ENCODE data around the gene HIC2. TPM values are rescaled to one million over a fixed set of nuclear protein-coding genes. Genes with fewer than 3 reads are reported as not detected.
"Not testable (repeated sequence)": the region's sequence is repeated elsewhere in the genome, so short reads cannot be mapped to it uniquely, and the experiment has no call there.

Gene HIC2
- total and polyA plus RNA-seq, 7 donors: 0.94 to 3.2 (median 2.2) TPM

GRCh38 chr22:21407139-21407538 lies 10.0 kb upstream of the HIC2 start:
- H3K27me3 ChIP-seq (ENCODE audit: insufficient read depth in 3 of 3, low read length in 2 of 3); H3K4me3 ChIP-seq; H3K4me1 ChIP-seq; ATAC-seq; H3K27ac ChIP-seq; H3K9me3 ChIP-seq; intact Hi-C loops (cut with DNase I); H3K36me3 ChIP-seq (ENCODE audit: insufficient read depth in 1 of 2, low read depth in 1 of 2): not testable (repeated sequence)
- DNase-seq: peak in 1 of 2 donors; percentile 13
- WGBS, 3 donors: no CpG with 5 or more reads among the region's 1 CpG

- intact Hi-C loops (cut with DNase I); H3K27ac ChIP-seq; H3K4me1 ChIP-seq; ATAC-seq; H3K27me3 ChIP-seq (ENCODE audit: insufficient read depth in 3 of 3, low read length in 2 of 3); H3K9me3 ChIP-seq; H3K36me3 ChIP-seq (ENCODE audit: insufficient read depth in 1 of 2, low read depth in 1 of 2); H3K4me3 ChIP-seq; DNase-seq: not testable (repeated sequence)
- WGBS, 3 donors: 83% methylated on average over 1 of the region's 4 CpGs; no CpG with 5 or more reads in 2 of the 3 donors
These were observed 9.4 kb upstream of the HIC2 start for GRCh38 chr22:21407792-21408191.

DNA sequence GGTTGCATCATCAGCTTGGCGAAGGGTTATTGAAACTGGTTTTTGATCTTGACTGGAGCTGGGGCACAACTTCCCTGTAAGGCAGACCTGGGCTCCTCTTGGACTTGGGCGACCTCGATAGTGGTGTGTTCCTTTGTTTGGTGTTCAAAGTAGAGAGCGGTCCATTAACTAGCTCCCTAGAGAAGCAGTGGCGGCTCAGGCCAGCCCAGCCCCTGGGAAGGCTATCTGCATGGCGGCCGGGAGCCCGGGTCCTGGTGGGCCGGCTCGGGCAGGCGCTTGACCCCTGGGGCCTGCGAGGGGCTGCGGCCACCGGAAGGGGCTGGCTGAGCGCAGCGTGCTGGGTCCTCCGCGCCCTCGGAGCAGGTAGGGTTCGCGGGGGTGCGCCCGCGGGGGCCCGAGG lies 796 bp upstream of the HIC2 start:
- H3K27me3 ChIP-seq (ENCODE audit: insufficient read depth in 3 of 3, low read length in 2 of 3); H3K27ac ChIP-seq; H3K36me3 ChIP-seq (ENCODE audit: insufficient read depth in 1 of 2, low read depth in 1 of 2); H3K4me1 ChIP-seq; H3K4me3 ChIP-seq; intact Hi-C loops (cut with DNase I); H3K9me3 ChIP-seq: not testable (repeated sequence)
- DNase-seq (peak in 1 of 2 donors; percentile 8), ATAC-seq (peak; percentile 3 to 32 (median 16))
- 21 to 30% (median 23%) methylated on average over 4 to 7 of the region's 25 CpGs for whole genome bisulfite sequencing, 3 donors

- WGBS, 3 donors: 0 to 1% (median 1%) methylated on average over 5 to 18 of the region's 33 CpGs
- H3K4me3 ChIP-seq: peak overlapping the region; percentile 61
- DNase-seq: peak in 1 of 2 donors; percentile 29
- peak in 1 of 4 donors; percentile 22 for ATAC-seq
- H3K27ac ChIP-seq; H3K36me3 ChIP-seq (ENCODE audit: insufficient read depth in 1 of 2, low read depth in 1 of 2); H3K27me3 ChIP-seq (ENCODE audit: insufficient read depth in 3 of 3, low read length in 2 of 3); H3K4me1 ChIP-seq; intact Hi-C loops (cut with DNase I); H3K9me3 ChIP-seq: not testable (repeated sequence)
These were observed 682 bp downstream of the HIC2 start for GRCh38 chr22:21417853-21418252.

- intact Hi-C loops (cut with DNase I); H3K4me1 ChIP-seq; H3K36me3 ChIP-seq (ENCODE audit: insufficient read depth in 1 of 2, low read depth in 1 of 2); H3K4me3 ChIP-seq; H3K27me3 ChIP-seq (ENCODE audit: insufficient read depth in 3 of 3, low read length in 2 of 3); H3K9me3 ChIP-seq; H3K27ac ChIP-seq; ATAC-seq: not testable (repeated sequence)
- DNase-seq: peak in 1 of 2 donors; percentile 33
- 63 to 73% (median 65%) methylated on average over 5 of the region's 15 CpGs for WGBS, 3 donors
These were observed 1.9 kb downstream of the HIC2 start for GRCh38 chr22:21418974-21419638.

DNA sequence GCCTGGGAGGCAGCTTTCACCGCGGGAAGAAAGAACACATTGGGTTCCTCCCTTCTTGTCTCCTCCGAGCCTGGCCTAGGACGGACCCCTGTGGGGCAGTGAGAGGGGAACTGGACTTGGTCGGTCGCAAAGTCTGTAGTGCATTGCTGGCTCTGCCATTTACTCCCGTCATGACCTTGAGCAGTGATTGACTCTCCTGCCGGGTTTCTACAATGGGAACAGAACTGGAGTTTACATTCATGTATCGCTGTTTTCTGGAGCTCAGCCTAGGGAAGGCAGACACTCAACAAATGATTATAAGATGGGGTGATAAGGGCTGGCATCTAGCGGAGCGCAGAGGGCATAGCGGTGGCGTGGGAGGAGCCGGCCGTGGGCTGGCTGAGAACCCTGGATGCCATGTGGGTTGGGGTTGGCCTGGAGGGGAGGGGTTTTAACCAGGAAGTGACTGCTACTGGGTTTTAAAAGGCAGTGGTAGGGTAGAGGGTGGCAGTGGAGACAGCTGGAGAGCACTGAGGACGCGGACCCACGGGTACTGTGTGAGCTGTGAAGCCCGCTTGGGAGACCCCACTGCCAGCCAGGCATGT lies 3.1 kb downstream of the HIC2 start:
- H3K4me1 ChIP-seq; H3K36me3 ChIP-seq (ENCODE audit: insufficient read depth in 1 of 2, low read depth in 1 of 2); H3K27me3 ChIP-seq (ENCODE audit: insufficient read depth in 3 of 3, low read length in 2 of 3); H3K9me3 ChIP-seq; DNase-seq; ATAC-seq; H3K27ac ChIP-seq; H3K4me3 ChIP-seq; intact Hi-C loops (cut with DNase I): not testable (repeated sequence)
- 38 to 62% (median 57%) methylated on average over 3 to 5 of the region's 19 CpGs for WGBS, 3 donors

DNA sequence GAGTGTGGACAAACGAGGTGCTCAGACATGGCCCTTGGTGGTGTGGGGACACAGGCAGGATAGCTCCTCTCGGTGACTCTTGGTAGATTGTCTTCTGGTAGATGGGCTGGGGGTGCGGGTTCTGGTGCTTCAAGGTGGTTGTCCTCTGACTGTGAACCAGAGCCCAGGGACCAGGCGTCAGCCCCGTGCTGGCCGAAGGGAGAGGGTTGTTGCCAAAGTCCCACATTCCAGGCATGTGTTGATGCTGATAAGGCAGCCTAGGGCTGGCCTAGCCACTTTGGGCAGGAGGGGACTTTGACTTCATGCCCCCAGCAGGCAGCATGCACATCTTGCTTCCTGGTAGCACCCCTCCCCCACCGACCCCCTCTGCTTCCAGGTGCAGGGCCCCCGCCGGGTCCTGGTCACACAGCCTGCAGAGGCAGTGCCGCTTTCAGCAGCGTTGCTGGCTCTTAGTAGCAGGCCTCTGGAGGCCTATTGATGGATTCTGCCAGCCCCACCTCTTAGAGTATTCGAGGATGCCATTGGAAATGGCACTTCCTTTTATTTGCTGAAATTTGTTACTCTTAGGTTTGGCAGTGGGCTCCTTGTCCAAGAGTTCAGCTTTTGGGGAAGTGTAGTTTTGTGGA lies 7.0 kb downstream of the HIC2 start:
- intact Hi-C loops (cut with DNase I); H3K9me3 ChIP-seq; H3K4me1 ChIP-seq; H3K27me3 ChIP-seq (ENCODE audit: insufficient read depth in 3 of 3, low read length in 2 of 3); DNase-seq; H3K36me3 ChIP-seq (ENCODE audit: insufficient read depth in 1 of 2, low read depth in 1 of 2); H3K27ac ChIP-seq; H3K4me3 ChIP-seq: not testable (repeated sequence)
- WGBS, 3 donors: 55% methylated on average over 2 of the region's 12 CpGs; no CpG with 5 or more reads in 2 of the 3 donors
- peak in 2 of 4 donors; percentile 18 to 22 for ATAC-seq

DNA sequence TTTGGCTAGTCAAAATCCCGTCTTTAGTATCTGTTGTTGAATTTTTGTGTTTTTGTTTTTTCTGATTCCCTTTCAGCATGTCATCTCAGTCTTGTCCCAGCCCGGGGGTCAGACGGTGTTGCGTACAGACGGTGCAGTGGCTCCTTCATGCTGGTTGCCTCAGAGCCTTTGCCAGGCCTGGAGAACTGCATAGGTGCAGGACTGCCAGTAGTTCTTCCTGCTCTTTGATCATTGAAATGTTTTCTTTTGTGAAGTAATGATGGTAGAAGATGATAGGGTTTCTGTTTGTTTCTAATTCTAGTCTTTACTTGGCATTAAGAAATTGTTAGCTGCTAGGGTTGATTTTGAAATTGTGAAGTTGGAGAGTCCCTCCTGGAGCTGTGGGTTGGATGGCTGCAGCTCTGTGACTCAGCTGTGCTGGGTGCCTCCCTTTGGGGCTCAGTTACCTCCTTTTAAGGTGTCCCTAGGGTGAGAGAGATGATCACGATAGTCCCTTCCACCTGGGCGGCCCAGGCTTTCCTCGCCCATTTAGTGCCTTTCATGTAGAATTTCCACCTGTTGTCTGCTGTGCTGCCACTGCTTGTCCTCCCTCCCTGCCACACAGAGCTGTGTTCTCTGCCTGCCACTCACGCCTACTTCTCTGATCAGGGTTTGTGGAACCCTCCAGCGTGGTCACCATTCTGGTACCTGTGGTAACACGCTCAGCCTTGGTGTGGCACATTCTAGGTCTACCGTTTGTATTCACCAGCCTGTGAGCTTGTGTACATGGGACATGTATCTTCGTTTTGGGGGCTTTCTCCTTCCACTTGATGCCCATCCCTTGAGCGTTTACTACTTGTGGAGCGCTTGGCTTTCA lies 17.4 kb downstream of the HIC2 start:
- ATAC-seq; DNase-seq; H3K9me3 ChIP-seq; H3K4me1 ChIP-seq; H3K27me3 ChIP-seq (ENCODE audit: insufficient read depth in 3 of 3, low read length in 2 of 3); intact Hi-C loops (cut with DNase I); H3K36me3 ChIP-seq (ENCODE audit: insufficient read depth in 1 of 2, low read depth in 1 of 2); H3K4me3 ChIP-seq; H3K27ac ChIP-seq: not testable (repeated sequence)
- WGBS, 3 donors: no CpG with 5 or more reads among the region's 15 CpGs

GRCh38 chr22:21435998-21436810 lies 19.0 kb downstream of the HIC2 start:
- H3K9me3 ChIP-seq; intact Hi-C loops (cut with DNase I); H3K27ac ChIP-seq; H3K27me3 ChIP-seq (ENCODE audit: insufficient read depth in 3 of 3, low read length in 2 of 3); H3K4me1 ChIP-seq; H3K4me3 ChIP-seq; H3K36me3 ChIP-seq (ENCODE audit: insufficient read depth in 1 of 2, low read depth in 1 of 2): not testable (repeated sequence)
- WGBS, 3 donors: 0 to 6% (median 4%) methylated on average over 2 to 4 of the region's 12 CpGs
- DNase-seq (peak; percentile 22 to 44), ATAC-seq (peak; percentile 78 to 86 (median 80))

GRCh38 chr22:21438013-21438412 lies 20.8 kb downstream of the HIC2 start:
- H3K27ac ChIP-seq; H3K9me3 ChIP-seq; H3K4me3 ChIP-seq; H3K36me3 ChIP-seq (ENCODE audit: insufficient read depth in 1 of 2, low read depth in 1 of 2); H3K27me3 ChIP-seq (ENCODE audit: insufficient read depth in 3 of 3, low read length in 2 of 3); H3K4me1 ChIP-seq; intact Hi-C loops (cut with DNase I); ATAC-seq: not testable (repeated sequence)
- 94 to 97% (median 94%) methylated on average over 3 to 4 of the region's 6 CpGs for WGBS, 3 donors
- peak in 1 of 2 donors; percentile 7 for DNase-seq

Data from psoas muscle (tissue), 8 donors.